Stimulated activated CD8-positive, alpha-beta memory T cell treated with anti-CD3 and anti-CD28 coated beads, Interleukin-2, amount 100 ng/mL, for 1 hour (primary cell): Measurements from ENCODE around the gene EPHA1.
"Not testable (repeated sequence)": the region's sequence is repeated elsewhere in the genome, so short reads cannot be mapped to it uniquely, and the experiment has no call there.

Source experiments
- DNase-seq, 2 donors: peaks; one replicate each; pipeline ENCODE4 v3.0.0-alpha.2; 2020; ENCODE audit warnings: low read depth in 2 of 2

Gene EPHA1

GRCh38 chr7:143405173-143406001, 3.3 kb downstream of the EPHA1 start:
- DNase-seq, result no peak

GRCh38 chr7:143402233-143402632, 6.4 kb downstream of the EPHA1 start:
- not testable (repeated sequence) for DNase-seq

- no peak for DNase-seq
These were observed 7.4 kb downstream of the EPHA1 start for GRCh38 chr7:143401265-143401664.

- no peak for DNase-seq
These were observed 9.0 kb downstream of the EPHA1 start for GRCh38 chr7:143399642-143400041.

GRCh38 chr7:143399151-143399550, 9.5 kb downstream of the EPHA1 start:
- no peak for DNase-seq

GRCh38 chr7:143398616-143399015, 10.0 kb downstream of the EPHA1 start:
- DNase-seq, result no peak

- no peak for DNase-seq
These were observed 10.7 kb downstream of the EPHA1 start for GRCh38 chr7:143397710-143398530.

GRCh38 chr7:143396625-143397556, 11.8 kb downstream of the EPHA1 start:
- no peak for DNase-seq

GRCh38 chr7:143396182-143396581, 12.5 kb downstream of the EPHA1 start:
- no peak for DNase-seq

GRCh38 chr7:143395187-143396149, 13.2 kb downstream of the EPHA1 start:
- no peak for DNase-seq

GRCh38 chr7:143394777-143395176, 13.9 kb downstream of the EPHA1 start:
- no peak for DNase-seq

GRCh38 chr7:143394068-143394467, 14.6 kb downstream of the EPHA1 start:
- DNase-seq, result no peak

GRCh38 chr7:143393267-143394041, 15.2 kb downstream of the EPHA1 start:
- DNase-seq, result no peak

- DNase-seq, result no peak
These were observed 15.8 kb downstream of the EPHA1 start for GRCh38 chr7:143392875-143393266.

- DNase-seq, result not testable (repeated sequence)
These were observed 16.2 kb downstream of the EPHA1 start for GRCh38 chr7:143392427-143392826.

GRCh38 chr7:143391462-143392404, 16.9 kb downstream of the EPHA1 start:
- no peak for DNase-seq

GRCh38 chr7:143390773-143391317, 17.8 kb downstream of the EPHA1 start:
- DNase-seq, result no peak

- DNase-seq, result no peak
These were observed 18.4 kb downstream of the EPHA1 start for GRCh38 chr7:143390104-143390772.
